ENCODE data around the gene SETD1A. TPM values are rescaled to one million over a fixed set of nuclear protein-coding genes. Genes with fewer than 3 reads are reported as not detected.

The SETD1A gene
- total and polyA plus RNA-seq, 9 of the 15 experiments (the other 6 are each of a cell fraction or from before 2014, with no cell fraction given) = 0.08 to 36.0 (median 4.2) TPM

- TF ChIP-seq FOXO4 (CRISPR knock-in tag; IDR thresholded peaks at IDR 0.05) = no peak
- TF ChIP-seq YBX1 (IDR thresholded peaks at IDR 0.05) = no peak
- no peak for TF ChIP-seq PHB2 (IDR thresholded peaks at IDR 0.05; ENCODE audit: low read depth)
- TF ChIP-seq PHF20 (IDR thresholded peaks at IDR 0.05; ENCODE audit: partially characterized antibody) = no peak
- no peak for TF ChIP-seq CBFB (CRISPR knock-in tag; IDR thresholded peaks at IDR 0.05)
- TF ChIP-seq TBP (optimal IDR thresholded peaks at IDR 0.05; ENCODE audit: low read depth, low read length) = peak; percentile 24
- TF ChIP-seq MIER1 (IDR thresholded peaks at IDR 0.05; ENCODE audit: low read depth) = no peak
- peak in 1 of 2 experiments; percentile 39; a peak in 1 of 4 replicates for TF ChIP-seq RCOR1 (IDR thresholded peaks at IDR 0.05; ENCODE audit: borderline replicate concordance in 1 of 2, low read depth in 2 of 2, low read length in 2 of 2)
- TF ChIP-seq NFIC (IDR thresholded peaks at IDR 0.05) = 0 out of 2 replicates have a peak, but pooled peaks have one; percentile 4
- TF ChIP-seq U2AF2 (optimal IDR thresholded peaks at IDR 0.05; ENCODE audit: low read depth, low read length) = no peak
- TF ChIP-seq CGGBP1 (CRISPR knock-in tag; IDR thresholded peaks at IDR 0.05) = no peak
- no peak for TF ChIP-seq ZC3H11A (IDR thresholded peaks at IDR 0.05; ENCODE audit: low read depth, low read length)
- no peak for TF ChIP-seq FOXP4 (CRISPR knock-in tag; IDR thresholded peaks at IDR 0.05; ENCODE audit: borderline replicate concordance)
- TF ChIP-seq CUX1 (CRISPR knock-in tag; IDR thresholded peaks at IDR 0.05) = no peak
- TF ChIP-seq ZNF324 (CRISPR knock-in tag; IDR thresholded peaks at IDR 0.05) = no peak
- TF ChIP-seq SAFB2 (IDR thresholded peaks at IDR 0.05; ENCODE audit: borderline replicate concordance, low read depth, low read length, severe bottlenecking) = no peak
- no peak for TF ChIP-seq CCNT2 (IDR thresholded peaks at IDR 0.05; ENCODE audit: borderline replicate concordance, extremely low read depth, insufficient read length, low read depth, low read length)
- peak; percentile 39; the same call in 1 of the 2 replicates for TF ChIP-seq MYNN (IDR thresholded peaks at IDR 0.05)
- TF ChIP-seq MYNN (CRISPR knock-in tag; IDR thresholded peaks at IDR 0.05) = no peak
- TF ChIP-seq RBBP5 (IDR thresholded peaks at IDR 0.05; ENCODE audit: borderline replicate concordance, insufficient read depth, low read length, poor library complexity, severe bottlenecking) = peak; percentile 39
Observed at GRCh38 chr16:30921748-30922419, 35.7 kb upstream of the SETD1A start (continued).
